ENCODE results near the gene CCNT1. TPM values are rescaled to one million over a fixed set of nuclear protein-coding genes. Genes with fewer than 3 reads are reported as not detected.

Gene CCNT1
- total RNA-seq = 19.1 and 22.9 TPM in 2 replicates

DNA sequence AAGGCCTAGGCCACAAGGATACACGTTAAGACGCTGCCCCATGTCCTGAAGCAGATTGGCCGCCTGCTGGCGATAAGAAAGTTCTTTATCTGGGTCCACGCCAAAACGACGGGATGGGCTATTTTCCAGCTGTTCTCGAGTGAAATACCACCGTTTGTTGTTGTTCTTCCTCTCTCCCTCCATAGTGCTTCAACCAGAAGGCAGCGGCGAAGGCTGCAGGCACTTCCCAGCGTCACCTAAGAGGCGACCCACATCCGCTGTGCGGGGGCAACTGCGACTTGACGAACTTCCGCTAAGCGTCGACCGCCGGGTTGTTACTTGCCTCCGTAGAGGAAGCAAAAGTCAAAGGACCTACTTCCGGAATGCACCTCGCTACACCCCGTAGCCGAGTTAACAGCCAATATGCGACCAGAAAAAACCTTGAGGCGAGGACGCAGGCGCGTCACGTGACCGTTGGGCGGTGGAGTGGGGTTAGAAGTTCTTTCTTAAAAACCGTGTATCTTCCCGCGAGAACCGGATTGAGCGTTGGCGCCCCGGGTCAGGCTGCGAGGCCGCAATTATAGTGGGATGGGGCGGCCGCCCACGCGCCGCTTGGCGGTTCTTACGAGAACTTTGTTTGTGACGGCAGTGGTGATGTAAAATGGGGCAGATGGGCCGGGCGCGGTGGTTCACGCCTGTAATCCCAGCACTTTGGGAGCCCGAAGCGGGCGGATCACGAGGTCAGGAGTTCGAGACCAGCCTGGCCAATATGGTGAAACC, at the start of gene CCNT1:
Gene CCNT1 (minus strand): TSS at position 215 of the 759 bp plus-strand sequence. CDS start 32 bp downstream, at position 183.

GRCh38 chr12:48681710-48682532, 34.6 kb downstream of the CCNT1 start, which contains the start of gene KANSL2:
Gene KANSL2, minus strand, starts transcription at chr12:48682238. Its CDS starts 606 bp downstream, at chr12:48681632.

Other genes starting within 250 kb of the CCNT1 start
- gene ANP32D, start 244.1 kb downstream of the CCNT1 start, total RNA-seq = not detected in 2 replicates
- not detected in 2 replicates for gene C12orf54, start 234.2 kb downstream of the CCNT1 start, total RNA-seq
- not detected in 2 replicates for gene OR8S1, start 191.1 kb downstream of the CCNT1 start, total RNA-seq
- gene LALBA, start 146.7 kb downstream of the CCNT1 start, total RNA-seq = not detected in 2 replicates
- gene KANSL2, start 34.5 kb downstream of the CCNT1 start, total RNA-seq = 33.1 and 38.0 TPM in 2 replicates
- gene ADCY6, start 72.4 kb upstream of the CCNT1 start, total RNA-seq = 41.0 and 43.7 TPM in 2 replicates
- 12.2 and 12.4 TPM in 2 replicates for gene CACNB3, start 101.8 kb upstream of the CCNT1 start, total RNA-seq
- 79.4 and 91.2 TPM in 2 replicates for gene DDX23, start 135.5 kb upstream of the CCNT1 start, total RNA-seq
- 0.14 and 0.55 TPM in 2 replicates for gene RND1, start 149.2 kb upstream of the CCNT1 start, total RNA-seq
- gene FKBP11, start 208.8 kb upstream of the CCNT1 start, total RNA-seq = 38.7 and 43.6 TPM in 2 replicates
- 25.3 and 27.6 TPM in 2 replicates for gene ARF3, start 240.8 kb upstream of the CCNT1 start, total RNA-seq